Activated T-helper 1 cell treated with Interleukin-2 at 50 U/mL for 16 hours (primary cell): ENCODE measurements around the gene FHIT.

Experiments
- DNase-seq: peaks from one replicate; pipeline ENCODE4 v3.0.0-alpha.2; 2020; ENCODE audit warnings: low read depth

The FHIT gene

DNA sequence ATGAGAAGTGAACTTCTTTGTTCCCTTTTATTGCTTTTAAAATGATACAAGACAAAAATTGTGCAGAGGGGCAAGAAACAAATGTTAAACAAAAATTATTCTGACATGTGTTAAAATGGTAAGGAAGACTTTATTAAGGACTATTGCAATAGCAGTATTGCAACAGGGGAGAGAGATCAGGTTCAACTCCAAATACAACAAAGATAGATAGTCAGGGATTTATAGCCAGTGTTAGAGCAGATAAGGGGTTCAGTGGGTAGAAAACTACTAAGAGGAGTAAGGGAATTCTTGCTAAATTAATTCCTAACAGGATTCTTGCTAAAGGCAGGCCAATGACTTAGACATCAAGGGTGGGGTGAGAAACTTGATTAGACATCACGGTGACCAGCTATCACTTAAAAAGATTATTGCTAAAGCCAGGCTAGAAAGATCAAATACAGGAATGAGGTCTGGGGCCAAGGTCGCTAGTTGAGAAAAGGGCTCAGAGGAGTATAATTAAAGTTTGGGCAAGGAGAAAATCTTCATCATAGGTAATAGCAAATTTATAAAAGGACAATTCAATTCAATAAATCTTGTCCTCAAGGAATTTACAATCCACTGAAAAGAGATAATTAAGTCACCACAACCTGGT, 81.5 kb downstream of the FHIT start:
- no peak for DNase-seq

DNA sequence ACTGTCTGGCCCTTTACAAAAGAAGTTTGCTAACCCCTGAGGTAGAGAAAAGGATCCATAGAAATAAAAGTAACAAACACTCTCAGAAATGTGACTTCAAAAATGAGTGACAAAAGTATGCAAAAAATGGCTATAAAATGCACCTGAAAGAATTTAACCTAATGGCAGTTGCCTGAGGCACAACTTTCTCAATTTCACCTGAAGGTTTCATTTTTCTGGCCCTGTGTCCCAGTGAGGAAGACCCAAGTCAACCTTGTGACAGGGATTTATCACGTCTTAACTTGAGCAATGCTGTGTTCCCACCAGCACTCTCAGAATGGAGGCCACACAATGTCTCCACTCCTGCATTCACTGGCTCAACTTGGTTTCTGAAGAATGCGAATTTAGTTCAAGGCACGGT, 83.0 kb downstream of the FHIT start:
- no peak for DNase-seq

DNA sequence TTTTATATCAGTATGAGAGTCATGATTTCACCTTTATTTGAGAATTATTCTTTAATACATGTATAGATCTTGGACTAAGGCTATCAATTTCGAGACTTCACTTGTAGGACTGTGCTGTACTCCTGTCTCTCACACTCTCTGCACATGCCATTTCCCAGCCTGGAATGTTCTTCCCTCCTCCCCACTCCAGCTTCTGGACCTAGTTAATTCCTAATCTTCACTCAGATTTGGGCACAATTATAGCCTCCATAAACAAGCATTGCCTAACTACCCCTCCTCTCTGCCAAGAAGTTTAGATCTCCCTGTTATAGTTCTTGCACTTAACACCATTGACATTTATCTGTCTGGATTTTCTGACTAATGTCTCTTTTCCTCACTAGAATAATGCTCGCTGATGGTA, 88.3 kb downstream of the FHIT start:
- no peak for DNase-seq

DNA sequence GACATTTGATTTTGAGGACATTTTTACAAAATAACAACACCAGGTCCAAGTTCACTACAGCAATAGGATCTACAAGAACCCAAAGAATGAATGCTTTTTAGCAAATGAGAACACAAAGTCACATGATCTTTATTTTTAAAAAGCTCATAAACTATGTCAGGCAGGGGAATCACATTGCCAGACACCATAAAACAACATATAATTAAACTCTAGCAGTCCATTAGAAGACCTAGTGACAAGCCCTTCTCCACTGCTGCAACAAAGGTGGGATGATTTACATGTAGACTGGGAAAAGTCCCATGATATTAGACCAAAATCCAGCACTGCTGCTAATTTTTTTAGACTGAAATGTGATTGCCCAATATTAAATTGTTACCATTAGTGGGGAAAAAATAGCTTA, 92.6 kb downstream of the FHIT start:
- no peak for DNase-seq

DNA sequence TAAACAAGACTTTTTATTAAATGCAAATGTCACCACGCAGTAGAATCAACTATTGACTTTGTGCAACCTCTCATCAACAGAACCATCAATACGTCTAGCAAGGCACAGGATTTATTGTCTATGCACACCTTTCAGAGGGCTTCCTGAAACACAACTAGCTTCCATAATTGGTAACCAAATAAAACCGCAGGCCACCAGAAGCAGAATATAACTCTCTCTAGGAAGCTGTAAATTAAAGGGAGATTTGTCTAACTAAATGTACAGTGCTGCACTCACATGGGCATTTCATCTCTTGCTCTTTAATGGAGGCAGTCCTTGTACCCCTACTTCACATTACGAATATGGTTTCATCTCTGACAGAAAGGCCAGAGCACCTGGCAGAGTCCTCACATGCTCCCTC, 93.0 kb downstream of the FHIT start:
- no peak for DNase-seq

DNA sequence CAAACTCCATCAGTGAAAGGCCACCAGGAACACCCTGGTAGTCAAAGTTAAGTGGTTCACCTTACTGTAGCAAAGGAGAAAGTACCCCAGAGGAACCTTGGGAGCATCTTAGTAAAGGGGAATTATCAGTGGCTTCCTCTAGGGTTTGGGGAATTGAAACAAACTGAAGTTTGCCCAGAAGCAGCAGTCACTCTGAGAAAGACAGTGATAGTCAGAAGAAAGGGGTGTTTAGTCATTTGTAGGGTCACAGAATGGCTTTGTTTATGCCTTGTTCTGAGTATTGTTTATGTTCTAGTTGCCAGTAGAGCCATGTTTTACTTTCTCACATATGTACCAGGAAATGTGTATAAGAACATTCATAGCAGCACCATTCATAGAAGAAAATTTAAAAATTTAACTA, 93.8 kb downstream of the FHIT start:
- no peak for DNase-seq

DNA sequence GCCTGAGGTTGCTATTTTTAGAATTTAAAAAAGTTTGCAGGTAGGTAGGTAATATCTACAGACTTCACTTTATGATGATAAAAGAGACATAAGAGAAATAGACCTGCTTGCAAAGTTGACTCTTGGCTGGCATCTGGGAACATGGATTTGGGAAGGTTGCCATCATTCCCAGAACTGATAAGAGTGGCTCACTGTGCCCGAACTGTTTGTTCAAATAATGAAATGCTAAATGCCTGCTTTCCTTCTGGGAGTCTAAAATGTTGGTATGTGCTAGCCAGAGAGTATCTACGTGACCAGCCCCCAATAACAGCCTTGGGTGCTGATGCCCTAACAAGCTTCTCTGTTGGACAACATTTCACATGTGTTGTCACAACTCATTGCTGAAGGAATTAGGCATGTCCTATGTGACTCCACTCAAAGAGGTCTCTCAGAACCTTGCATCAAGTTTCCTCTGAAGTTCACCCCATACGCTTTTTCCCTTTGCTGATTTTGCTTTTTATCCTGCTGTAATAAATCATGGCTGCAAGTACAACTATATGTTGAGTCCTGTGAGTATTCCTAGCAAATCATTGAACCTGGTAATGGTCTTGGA, 95.5 kb downstream of the FHIT start:
- no peak for DNase-seq

DNA sequence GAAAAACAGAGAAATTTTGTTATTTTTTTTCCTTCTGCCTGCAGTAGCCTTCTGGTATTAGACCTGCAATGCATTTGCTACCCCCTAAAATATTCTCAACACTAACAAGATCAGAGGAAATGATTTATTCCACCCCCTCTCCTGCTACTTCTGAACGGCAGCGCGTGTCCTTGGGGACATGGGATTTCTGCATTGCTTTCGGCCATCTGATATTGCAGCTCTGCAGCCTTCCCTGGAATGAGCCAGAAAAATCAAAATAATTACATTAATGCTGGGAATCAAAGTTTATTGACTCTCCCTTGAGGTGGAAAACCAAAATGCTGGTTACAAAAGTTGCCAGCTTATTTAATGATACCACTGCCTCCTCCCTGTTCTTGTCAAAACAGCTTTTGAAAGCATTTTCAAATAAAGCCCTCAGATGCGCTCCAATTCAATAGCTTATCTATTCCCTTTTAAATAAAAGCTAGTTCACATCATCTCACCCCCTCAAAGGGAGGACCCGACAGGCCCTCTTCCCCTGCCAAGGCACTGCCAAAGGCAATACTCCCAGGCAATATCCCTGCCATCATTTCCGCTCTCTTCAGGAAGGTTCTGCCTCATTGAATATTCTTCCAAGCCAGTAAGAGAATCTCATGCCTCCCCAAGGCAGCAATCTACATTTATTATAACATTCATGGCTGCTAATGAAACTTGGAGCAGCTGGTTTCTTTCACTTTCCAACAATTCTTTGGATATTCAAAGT, 96.6 kb downstream of the FHIT start:
- no peak for DNase-seq

DNA sequence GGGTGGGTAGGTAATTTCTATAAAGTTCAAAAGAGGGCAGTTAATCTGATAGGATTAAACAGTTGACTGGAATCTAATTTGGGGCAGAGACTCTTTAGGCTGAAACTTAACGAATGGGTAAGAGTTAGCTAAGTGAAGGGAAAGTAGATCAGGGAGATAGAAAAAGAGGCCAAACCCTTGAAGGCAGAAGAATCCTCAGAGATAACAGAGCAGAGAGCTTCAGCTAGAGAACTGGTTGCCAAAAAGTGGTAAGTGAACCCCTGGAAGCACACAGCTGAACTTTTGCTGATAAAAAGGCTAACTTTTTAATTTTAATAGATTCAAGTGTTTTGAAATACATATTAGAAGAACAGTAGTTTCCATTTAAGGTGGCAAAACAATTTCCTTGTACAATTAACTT, 99.2 kb downstream of the FHIT start:
- no peak for DNase-seq

DNA sequence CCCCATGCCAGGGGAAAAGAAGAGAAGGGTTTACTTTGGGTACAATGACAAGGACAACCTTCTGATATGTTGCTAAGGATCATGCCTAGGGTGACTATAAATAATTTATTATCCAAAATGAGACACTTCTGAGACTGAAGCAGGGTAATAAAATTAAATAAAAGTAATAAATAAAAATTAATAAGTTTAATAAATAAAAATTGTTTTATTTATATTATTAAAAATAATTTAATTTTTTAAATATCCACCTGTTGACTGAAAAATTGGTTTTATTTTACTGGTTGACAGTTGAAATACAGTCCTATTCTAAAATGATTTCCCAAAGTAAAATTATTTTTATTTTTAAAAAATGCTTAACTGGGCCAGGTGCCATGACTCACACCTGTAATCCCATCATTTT, 102.0 kb downstream of the FHIT start:
- no peak for DNase-seq

DNA sequence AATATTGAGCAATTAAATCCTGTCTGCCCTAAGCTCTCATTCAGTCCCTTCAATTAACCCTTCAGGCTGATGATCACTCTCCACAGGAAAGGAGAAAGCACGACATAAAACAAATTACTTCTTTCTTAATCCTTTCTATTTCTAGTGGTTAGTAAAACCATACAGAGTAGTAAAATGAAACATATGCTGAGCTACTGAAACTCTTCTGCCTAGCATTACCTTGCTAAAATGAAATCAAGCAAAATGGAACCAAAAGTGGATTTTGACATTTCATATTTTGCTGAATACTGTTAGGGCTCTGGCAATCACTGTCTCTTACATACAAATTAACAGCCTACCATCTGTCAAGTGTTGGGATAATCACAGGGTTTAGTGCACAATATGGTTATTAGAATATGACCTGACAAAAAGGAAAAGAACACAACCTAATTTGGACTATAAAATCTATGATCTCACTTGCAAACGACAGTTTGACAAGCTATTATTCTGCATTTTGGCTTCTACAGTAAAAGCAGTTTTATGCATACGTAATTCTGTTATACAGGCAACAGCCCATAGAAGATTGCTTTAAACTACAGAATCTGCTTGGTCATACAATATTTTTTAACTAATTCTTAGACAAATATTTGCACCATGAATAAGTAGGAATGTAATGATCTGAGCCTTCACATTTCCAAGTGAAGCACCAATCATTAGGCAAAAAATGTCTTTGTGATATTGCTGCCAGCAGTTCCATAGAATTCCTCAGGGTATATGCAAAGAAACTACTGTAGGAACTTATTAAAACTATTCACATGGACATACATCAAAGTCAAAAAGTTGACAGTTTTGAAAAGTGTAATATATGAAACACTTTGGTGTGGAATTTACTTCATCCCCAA, 105.0 kb downstream of the FHIT start:
- no peak for DNase-seq

DNA sequence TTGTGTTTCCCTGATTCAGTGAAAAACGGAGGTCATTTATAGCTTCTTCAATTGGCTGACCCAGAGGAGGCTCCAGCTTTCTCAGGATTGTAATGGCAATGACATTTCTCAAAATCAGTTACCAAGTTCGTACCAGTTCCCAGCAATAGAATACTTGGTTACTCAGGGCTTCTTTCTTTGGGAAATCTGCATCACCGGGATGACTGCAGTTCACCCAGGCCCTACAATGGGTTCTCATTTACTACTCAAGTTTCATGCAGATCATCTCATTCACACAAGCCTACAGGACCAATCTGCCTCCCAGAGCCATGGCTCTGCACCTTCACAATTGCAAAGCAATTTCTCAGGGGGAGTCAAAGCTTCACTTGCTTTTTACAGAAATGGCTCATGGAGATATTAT, 109.6 kb downstream of the FHIT start:
- no peak for DNase-seq

DNA sequence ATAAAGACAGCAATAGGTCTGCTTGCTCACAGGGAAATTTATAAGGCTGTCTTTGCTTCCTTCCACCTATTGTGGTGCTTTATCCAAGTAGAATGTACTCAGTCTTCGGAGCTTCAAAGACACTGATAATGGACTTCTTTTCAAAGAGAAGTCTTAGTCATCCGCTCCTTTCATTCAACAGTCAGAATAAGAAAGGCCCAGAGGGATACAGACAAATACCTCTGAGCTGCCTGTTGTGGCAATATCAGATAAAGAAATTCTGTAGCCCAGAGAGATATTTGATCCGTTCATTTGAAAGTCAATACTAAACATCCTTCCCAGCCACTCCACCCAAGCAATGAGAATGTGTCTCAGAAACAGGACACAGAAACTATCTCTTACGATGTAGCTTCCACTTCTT, 110.0 kb downstream of the FHIT start:
- no peak for DNase-seq

DNA sequence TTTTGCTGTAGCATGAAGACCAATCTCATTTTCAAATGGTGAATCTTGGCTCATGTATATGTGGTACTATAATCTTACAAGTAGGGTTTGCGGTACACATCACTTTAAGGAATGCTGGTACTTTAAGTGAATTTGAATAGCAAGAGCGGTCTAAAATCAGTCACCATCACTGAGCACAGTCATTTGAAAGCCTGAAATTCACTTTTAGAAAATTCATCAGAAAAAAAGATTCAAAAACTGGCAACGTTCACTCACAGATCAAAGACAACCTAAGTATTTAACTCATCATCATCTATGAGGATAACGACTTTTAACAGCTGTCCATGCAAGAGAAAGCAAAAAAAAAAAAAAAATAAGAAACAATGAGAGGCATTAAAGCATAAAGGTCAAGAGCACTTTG, 111.6 kb downstream of the FHIT start:
- DNase-seq = no peak

DNA sequence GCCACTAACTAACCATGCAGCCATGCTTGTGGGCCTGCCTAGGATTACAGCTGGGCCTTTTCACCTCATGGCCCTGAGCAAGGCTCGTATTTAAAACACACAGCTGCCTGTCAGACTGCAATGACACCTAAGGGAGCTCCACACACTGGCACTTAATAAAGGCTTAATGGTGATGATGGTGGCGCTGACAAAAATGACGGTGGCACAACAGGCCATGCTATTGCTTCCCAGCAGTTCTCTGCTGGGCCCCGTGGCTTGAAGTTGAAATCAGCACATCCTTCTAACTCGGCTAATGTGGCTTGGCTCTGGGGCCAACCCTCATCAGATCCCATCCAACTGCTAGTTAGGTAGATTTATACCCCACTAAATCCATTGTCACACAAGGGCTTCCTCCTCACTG, 112.9 kb downstream of the FHIT start:
- DNase-seq = no peak

DNA sequence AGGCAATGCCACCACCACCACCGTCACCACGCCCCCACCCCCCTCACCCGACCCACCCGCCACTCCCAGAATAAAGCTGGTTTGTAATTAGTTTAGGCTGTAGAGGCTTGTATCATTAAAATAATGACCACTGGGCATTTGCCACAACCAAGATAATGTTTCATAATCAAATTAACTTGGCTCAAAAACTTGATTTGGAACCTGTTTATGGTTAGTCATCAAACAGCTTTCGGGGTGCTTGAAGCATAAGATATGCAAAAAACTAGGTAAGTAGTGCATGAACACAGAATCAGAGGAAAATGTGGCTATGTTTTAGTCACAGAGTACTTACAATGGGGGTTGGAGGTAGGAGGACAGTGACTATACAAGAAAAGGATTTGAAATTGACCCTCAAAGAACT, 115.1 kb downstream of the FHIT start:
- no peak for DNase-seq

DNA sequence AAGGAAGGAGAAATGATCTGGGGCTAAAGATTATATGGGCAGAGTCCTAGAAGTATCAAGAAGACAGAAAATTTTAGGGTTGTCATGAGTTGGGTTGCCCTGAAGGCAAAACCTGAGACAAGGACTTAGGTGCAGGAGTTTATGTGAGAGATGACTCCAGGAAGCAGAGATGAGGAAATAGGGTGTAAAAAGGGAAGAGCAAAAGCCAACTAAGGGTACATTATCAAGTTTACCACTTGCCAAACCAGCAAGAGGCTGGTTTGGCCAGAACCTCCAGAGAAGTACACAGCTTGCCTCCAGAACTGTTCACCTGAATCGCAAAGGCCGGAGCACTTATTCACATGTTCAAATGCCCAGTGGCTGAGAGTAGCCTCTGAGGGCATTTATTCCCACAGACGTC, 116.7 kb downstream of the FHIT start:
- no peak for DNase-seq

DNA sequence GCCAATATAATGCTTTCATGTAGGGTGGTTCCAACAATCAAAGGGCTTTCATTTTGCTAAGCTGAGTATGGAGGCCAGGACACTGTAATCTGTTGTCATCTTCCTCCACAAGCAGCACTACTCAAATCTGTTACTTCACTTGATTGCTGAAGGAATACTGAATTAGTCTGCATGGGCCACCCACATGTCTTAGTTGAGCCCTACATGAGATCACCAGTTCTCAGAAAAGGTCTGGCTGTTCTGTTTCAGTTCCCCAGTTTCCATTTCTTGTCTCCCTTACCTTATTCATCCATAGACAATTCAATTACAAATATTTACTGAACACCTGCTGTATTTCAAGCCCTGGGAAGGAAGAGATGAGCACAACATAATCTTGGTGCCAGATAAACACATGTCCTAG, 119.2 kb downstream of the FHIT start:
- DNase-seq = no peak

DNA sequence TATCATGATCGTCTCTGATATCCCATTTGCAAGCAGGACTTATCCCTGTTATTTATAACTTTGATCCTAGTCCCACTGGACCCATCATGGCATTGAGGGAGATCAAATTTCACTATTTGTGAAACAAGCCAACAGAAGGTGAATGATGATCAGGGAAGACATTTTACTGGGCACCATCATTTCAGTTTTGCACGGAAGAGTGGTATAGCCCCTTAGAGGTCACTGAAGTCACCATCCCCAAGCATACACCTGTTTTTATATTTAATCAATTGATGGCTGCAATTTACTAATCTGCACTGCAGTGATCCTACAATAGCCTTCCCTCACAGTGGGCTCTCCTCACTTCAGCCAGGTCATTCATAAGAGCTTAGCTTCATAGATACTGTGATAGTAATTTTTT, 132.4 kb downstream of the FHIT start:
- DNase-seq = no peak

DNA sequence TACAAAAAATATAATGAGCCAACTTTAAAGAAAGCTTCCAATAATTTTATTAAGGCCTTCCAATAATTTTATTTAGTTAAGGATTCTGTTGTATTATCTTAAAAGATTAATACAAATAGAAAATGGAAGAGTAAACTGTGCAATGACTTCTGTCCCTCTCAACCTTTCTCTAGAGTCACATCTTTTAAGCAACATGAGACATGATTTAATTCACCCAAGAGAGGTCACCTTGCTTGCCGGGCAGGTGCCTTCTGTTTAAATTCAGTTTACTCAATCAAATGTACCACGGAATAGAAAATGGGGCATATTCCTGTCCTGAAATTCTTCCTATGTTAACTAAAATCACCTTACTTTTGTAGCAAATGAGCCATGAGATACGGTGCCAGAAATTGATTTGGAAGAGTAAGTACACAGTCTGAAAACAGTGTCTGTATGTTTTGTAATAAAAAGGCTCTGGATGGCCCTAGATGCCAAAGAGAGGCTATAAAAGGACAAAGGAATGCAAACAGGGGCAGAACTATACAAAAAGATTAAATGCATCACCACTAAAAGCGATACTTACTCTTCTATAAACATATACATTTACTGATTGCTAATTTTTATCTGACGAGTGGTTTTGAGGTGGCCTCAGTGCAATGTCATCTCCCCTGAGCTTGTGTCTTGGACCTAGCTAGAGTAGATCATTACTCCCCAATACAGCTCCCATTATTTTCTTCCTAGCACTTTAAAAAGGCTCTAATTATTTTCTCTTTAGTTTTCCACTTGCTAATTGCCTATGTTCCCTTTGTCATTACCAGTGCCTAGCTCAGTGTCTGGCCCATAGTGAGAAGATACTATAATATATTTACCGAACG, 134.0 kb downstream of the FHIT start:
- DNase-seq = no peak

DNA sequence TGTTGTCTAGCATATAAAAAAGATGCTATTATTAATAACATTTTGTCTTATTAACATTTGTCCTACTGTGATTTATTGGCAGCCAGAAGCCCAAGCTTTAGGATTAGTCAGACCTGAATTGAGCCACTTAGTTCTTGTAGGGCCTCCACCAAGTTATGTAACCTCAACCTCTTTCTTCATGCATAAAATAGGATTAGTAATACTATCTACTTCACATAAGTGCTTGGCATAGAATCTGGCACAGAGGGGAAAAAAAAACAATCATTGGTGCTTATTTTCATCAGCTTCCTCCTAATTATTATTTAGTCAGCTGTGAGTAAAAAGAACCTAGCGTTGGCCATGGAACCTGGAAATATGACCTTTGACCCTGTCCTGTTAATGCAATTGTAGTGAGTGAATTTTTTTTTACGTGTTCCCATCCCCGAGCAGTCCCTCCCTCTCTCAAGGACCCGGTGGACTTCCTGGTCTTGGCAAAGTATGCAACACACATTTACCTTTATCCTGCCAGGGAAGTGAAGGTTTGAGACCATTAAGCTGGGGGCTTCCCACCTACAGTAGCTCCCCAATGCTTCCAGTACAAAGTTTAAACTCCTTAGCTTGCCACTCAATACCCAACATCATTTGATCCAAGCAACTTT, 136.8 kb downstream of the FHIT start:
- no peak for DNase-seq
